ENCODE results near the gene C20orf144. TPM values are rescaled to one million over a fixed set of nuclear protein-coding genes. Genes with fewer than 3 reads are reported as not detected.

C20orf144 gene
- total RNA-seq, 1 donor = under 0.01 TPM

DNA sequence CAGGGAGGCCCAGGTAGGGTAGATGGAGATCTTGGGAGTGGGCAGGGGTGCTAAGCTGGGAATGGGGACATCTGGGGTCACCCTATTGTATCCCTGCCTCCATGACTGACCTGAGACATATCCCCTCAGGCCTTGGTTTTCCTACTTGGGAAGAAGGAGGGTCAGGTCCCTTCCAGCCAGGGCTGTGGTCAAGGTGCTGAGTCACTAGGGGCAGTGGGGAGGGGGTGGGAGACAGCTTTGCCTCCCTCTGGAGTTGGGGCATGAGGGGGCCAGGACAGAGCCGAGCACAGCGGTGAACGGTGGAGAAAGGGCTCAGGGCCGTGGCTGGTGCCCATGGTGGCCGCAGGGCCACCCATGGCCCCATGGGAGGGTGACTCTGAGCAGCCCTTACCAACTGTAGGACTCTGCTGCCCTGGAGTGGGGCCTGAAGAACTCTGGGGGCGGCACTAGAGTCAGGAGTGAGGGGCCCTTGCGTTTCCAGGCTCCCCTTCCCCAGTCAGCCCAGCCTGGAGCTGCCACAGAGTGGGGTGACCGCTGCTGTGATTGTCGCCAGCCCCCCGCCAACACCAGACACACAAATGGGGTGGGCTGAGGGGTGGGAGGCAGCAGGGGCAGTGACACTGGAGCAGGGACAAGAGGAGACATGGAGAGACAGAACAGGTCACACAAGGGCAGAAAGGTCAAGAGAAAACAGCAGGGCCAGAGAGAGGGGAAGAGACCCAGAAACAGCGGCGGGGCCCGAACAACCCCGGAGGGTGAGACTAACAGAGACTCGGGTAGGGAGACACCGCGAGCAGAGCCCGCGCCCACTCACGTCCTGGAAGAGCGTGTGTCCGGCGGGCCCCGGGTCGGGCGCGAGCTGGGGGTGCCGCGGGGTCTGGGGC is 11.5 kb downstream of the C20orf144 start:
- H3K4me3 ChIP-seq (ENCODE audit: low read depth, low read length) = peak overlapping the region; percentile 81
- peak; percentile 47 for DNase-seq (ENCODE audit: low read depth)
- TF ChIP-seq, protein P1, sequence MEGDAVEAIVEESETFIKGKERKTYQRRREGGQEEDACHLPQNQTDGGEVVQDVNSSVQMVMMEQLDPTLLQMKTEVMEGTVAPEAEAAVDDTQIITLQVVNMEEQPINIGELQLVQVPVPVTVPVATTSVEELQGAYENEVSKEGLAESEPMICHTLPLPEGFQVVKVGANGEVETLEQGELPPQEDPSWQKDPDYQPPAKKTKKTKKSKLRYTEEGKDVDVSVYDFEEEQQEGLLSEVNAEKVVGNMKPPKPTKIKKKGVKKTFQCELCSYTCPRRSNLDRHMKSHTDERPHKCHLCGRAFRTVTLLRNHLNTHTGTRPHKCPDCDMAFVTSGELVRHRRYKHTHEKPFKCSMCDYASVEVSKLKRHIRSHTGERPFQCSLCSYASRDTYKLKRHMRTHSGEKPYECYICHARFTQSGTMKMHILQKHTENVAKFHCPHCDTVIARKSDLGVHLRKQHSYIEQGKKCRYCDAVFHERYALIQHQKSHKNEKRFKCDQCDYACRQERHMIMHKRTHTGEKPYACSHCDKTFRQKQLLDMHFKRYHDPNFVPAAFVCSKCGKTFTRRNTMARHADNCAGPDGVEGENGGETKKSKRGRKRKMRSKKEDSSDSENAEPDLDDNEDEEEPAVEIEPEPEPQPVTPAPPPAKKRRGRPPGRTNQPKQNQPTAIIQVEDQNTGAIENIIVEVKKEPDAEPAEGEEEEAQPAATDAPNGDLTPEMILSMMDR (IDR thresholded peaks at IDR 0.05; ENCODE audit: insufficient read depth, low read depth, low read length) = no peak

DNA sequence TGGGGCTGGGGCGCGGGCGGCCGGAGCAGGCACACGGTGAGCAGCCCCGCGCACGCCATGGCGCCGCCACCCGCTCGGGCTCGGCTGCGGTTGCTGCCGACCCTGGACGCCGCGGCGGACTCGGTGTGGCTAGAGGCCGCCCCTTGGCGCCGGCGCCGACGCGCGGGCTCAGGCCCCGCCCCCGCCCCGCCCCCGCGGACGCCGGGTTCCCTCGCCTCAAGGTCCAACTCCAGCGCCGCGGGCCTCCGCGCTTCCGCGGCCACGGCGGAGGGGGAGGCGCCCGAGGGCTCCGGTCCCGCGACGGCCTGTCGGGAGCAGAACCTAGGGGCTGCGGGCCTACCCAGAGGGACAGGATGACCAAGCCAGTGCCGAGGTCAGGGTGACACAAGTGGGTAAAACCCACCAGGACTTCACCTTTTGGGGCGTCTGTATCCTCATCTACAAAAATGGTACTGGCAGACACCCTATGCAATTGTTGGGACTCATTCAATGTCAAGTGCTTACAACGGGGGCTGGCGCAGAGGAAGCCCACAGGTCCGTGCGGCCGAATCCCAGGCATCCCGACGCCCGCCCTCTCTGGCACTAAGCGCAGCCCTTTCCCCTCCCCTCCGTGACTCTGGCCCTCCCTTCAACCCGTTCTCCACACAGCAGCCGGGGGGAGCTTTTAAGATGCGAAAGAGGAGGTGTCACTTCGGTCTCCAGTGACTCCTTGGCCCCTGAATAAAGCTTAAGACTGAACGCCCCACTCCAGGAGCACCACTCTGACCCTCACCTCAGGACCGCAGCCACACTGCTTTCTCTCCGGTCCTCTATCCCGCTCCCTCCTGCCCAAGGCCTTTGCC is 12.4 kb downstream of the C20orf144 start, which contains the start of gene NECAB3:
NECAB3 (minus strand) TSS at position 135 of the 842 bp plus-strand sequence; CDS start at position 59, 76 bp downstream.
- peak within 1 kb of the TSS; percentile 81 for H3K4me3 ChIP-seq (ENCODE audit: low read depth, low read length)
- DNase-seq (ENCODE audit: low read depth) = peak; percentile 80
- TF ChIP-seq, protein P1 (IDR thresholded peaks at IDR 0.05; ENCODE audit: insufficient read depth, low read depth, low read length) = no peak

DNA sequence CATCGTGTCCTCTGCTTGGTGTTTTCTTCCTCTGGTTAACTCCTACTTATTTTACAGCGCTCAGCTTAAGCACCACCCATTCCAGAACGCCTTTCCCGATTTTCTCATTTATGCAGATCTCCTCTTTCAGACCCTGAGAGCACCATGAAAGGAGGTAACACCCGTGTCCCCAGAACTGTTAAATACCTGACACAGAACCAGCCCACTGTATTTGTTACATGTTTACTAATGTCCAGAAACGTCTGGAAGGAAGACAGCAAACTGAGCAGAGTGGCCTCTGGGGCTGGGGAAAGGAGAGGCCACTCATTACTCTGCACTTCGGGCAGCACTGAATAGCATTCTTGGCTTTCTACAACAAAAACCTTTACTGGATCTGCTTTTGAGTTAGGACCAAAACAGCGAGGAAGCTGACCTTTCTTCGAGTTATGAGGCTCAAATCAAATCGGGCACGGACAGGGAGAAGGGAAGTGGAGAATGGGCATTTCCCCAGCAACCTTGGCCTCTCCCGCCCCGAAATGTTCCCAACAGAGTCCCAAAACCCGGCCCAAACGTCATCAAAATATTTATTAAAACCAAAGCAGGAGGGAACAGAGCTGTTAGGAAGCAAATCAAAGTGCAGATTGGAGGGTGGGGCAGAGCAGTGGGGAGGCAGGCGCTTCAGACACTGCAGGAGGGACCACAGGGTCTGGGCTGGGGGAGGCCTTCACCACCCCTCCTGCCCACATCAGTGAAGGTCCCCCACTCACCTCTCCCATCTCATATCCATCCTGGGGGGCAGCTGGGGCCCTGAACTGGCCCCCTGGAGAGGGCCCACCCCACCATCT is 13.2 kb downstream of the C20orf144 start:
- peak overlapping the region; percentile 65 for H3K4me3 ChIP-seq (ENCODE audit: low read depth, low read length)
- TF ChIP-seq, protein P1 (IDR thresholded peaks at IDR 0.05; ENCODE audit: insufficient read depth, low read depth, low read length) = no peak

DNA sequence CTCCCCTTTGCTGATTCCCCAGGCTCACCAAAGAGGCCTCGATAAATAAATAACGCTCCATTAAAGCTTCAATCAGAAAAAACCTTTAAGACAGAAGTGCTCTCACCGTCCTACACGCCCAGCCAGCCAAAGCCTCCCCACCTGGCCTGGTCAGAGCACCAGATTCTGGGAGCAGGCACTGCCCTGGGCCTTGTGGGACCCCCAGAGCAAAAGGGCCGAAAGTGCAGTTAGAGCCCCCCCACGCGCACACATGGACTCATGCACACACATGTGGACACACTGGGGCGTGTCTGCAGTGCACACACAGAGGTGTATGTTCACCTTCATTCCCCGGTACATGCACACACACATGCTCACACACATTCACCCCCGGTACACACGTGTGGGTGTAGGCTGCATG is 14.0 kb downstream of the C20orf144 start:
- TF ChIP-seq, protein P1 (IDR thresholded peaks at IDR 0.05; ENCODE audit: insufficient read depth, low read depth, low read length) = no peak
- H3K4me3 ChIP-seq (ENCODE audit: low read depth, low read length) = no peak overlapping the region
- DNase-seq (ENCODE audit: low read depth) = no peak

More for the DNA sequence above, 13.2 kb downstream of the C20orf144 start:
- DNase-seq (ENCODE audit: low read depth) = peak; percentile 49

DNA sequence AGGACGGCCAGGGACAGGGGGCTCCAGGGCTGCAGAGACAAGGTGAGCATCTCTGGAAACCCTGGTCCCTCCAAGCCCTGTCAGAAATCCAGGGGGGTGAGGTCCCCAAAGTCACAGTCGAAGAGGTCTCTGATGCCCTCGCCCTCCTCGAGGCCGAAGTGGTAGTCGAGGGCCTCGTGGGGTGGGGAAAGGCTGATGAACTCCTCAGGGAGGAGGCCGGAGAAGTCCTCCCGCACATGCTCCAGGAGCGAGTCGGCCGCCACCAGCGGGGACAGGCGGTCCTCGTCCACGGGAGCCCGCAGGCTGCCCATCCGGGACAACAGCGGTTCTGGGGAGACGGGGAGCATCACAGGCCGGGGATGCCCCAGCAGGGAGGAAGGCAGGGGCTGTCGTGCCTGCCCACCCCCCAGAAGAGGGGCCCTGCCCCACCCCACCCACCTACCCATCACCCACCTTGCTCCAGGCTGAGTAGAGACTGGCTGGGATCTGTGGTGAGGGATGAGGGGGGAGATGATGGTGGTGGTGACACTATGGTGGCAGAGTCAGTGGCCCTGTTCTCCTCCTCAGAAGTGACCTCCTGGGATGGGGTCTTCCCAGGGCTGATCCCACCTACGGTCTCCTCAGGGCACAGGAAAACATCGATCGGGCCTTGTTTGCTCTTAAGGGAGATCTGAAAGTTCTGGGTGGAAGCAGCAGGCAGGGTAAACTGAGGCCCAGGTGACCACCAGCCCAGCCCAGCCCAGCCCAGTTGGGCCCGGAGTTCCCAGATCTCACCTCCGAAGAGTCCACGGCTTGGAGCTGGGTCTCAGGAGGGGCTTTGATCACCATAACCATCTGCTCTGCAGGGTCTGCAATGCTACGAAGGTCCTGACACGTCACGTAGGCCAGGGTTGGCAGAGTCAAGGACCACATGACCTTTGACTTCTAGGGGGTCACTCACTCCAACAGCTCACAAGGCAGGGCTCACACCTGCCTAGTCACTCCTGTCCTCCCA is 14.8 kb downstream of the C20orf144 start:
- TF ChIP-seq, protein P1 (IDR thresholded peaks at IDR 0.05; ENCODE audit: insufficient read depth, low read depth, low read length) = no peak
- H3K4me3 ChIP-seq (ENCODE audit: low read depth, low read length) = no peak overlapping the region
- no peak for DNase-seq (ENCODE audit: low read depth)
